B cell (primary cell): ENCODE measurements around the gene CFAP73. TPM values are rescaled to one million over a fixed set of nuclear protein-coding genes. Genes with fewer than 3 reads are reported as not detected.

Experiments
- ATAC-seq: fragments of 200-7000 bp; cut with Tn5 transposase; one replicate; pipeline ENCODE4 v1.10.0; 2021; ENCODE audit warnings: low read depth, mild to moderate bottlenecking, moderate number of reproducible peaks, moderate library complexity
- CTCF ChIA-PET: fragments of 350-600 bp; sonication (Branson Sonifier 250); formaldehyde crosslinking; loops from one replicate; lab custom pipeline; 2021; ENCODE audit warnings: antibody characterized with exemption, inconsistent platforms; lab: Charles Lee
- POLR2A ChIA-PET: fragments of 350-600 bp; sonication (Branson Sonifier 250); formaldehyde crosslinking; loops from one replicate; lab custom pipeline; 2021; ENCODE audit warnings: antibody characterized with exemption; lab: Charles Lee
- DNase-seq: peaks from one replicate; pipeline ENCODE4 v3.0.0; 2013
- H2AFZ ChIP-seq: 2 replicates; pipeline ENCODE4 v1.6.1; 2012; ENCODE audit warnings: mild to moderate bottlenecking, low read depth, low read length; ENCODE audit not compliant: insufficient read depth, poor library complexity, severe bottlenecking
- H3K27ac ChIP-seq, 2 donors: 1 replicate in 1 of 2; 2 replicates in 1 of 2; pipeline ENCODE4 v1.5.1; 2012 to 2013; ENCODE audit warnings: low read length in 2 of 2, mild to moderate bottlenecking in 2 of 2, moderate library complexity in 1 of 2
- H3K27me3 ChIP-seq, 4 experiments: fragments of 200-600 bp in 1 of 4; sonication (generic) in 1 of 4; replicated peaks in 1 of 4; 1 replicate in 2 of 4; 2 replicates in 2 of 4; pipeline versions ENCODE4 v1.6.1 to v1.7.0; 2013 to 2016; ENCODE audit warnings: low read length in 3 of 4, mild to moderate bottlenecking in 2 of 4, mixed read lengths in 1 of 4, moderate library complexity in 1 of 4; ENCODE audit not compliant: insufficient read depth in 4 of 4, control insufficient read depth in 3 of 4; ENCODE audit errors: control extremely low read depth in 1 of 4
- H3K36me3 ChIP-seq, 2 experiments: replicated peaks in 1 of 2; 1 replicate in 1 of 2; 2 replicates in 1 of 2; pipeline versions ENCODE4 v1.6.1 to v1.7.1; 2013; ENCODE audit warnings: low read length in 1 of 2; ENCODE audit not compliant: insufficient read depth in 2 of 2, control insufficient read depth in 1 of 2; ENCODE audit errors: control extremely low read depth in 1 of 2, extremely low read depth in 1 of 2
- H3K4me1 ChIP-seq, 2 donors: fragments of 200-600 bp in 1 of 2; sonication (generic) in 1 of 2; 1 replicate in 1 of 2; 2 replicates in 1 of 2; pipeline versions ENCODE4 v1.5.1 to v1.6.1; 2013 to 2017; ENCODE audit warnings: low read length in 2 of 2; ENCODE audit not compliant: control insufficient read depth in 2 of 2, insufficient read depth in 2 of 2
- H3K4me2 ChIP-seq: replicated peaks from 2 replicates; pipeline ENCODE3; 2012; ENCODE audit warnings: mild to moderate bottlenecking, low read depth, low read length; ENCODE audit not compliant: poor library complexity, severe bottlenecking
- H3K4me3 ChIP-seq, 5 experiments: fragments of 200-600 bp in 1 of 5; sonication (generic) in 1 of 5; 1 replicate in 3 of 5; 2 replicates in 2 of 5; pipeline versions ENCODE4 v1.5.1 to v1.7.0; 2011 to 2016; ENCODE audit warnings: low read length in 4 of 5, mild to moderate bottlenecking in 4 of 5, low read depth in 2 of 5, control low read depth in 1 of 5, moderate library complexity in 1 of 5; ENCODE audit not compliant: insufficient read depth in 1 of 5; ENCODE audit errors: control extremely low read depth in 1 of 5, extremely low read depth in 1 of 5
- H3K79me2 ChIP-seq: fragments of 200-600 bp; sonication (generic); one replicate; pipeline ENCODE4 v1.6.0; 2016; ENCODE audit warnings: low read length; ENCODE audit not compliant: control insufficient read depth, insufficient read depth
- H3K9ac ChIP-seq: fragments of 200-600 bp; sonication (generic); 2 replicates; pipeline ENCODE4 v1.6.1; 2017; ENCODE audit warnings: mild to moderate bottlenecking, low read length, moderate library complexity
- H3K9me3 ChIP-seq, 3 donors: one replicate each; pipeline versions ENCODE4 v1.6.1 to v1.7.1; 2013; ENCODE audit warnings: low read length in 2 of 3; ENCODE audit not compliant: control insufficient read depth in 2 of 3, insufficient read depth in 1 of 3; ENCODE audit errors: control extremely low read depth in 1 of 3
- H4K20me1 ChIP-seq: 2 replicates; pipeline ENCODE4 v1.6.0; 2012; ENCODE audit warnings: mild to moderate bottlenecking, low read length; ENCODE audit not compliant: insufficient read depth, control insufficient read depth, poor library complexity, severe bottlenecking
- H3K27ac Mint-ChIP-seq: one replicate; pipeline ENCODE4 v1.8.0; 2021; ENCODE audit warnings: mixed read lengths
- H3K27me3 Mint-ChIP-seq: one replicate; pipeline ENCODE4 v1.8.0; 2021; ENCODE audit warnings: mixed read lengths
- H3K4me1 Mint-ChIP-seq: one replicate; pipeline ENCODE4 v1.8.0; 2021; ENCODE audit warnings: mixed read lengths
- H3K4me3 Mint-ChIP-seq: one replicate; pipeline ENCODE4 v1.8.0; 2021; ENCODE audit warnings: mixed read lengths
- H3K9me3 Mint-ChIP-seq: one replicate; pipeline ENCODE4 v1.8.0; 2022; ENCODE audit warnings: mixed read lengths; ENCODE audit not compliant: insufficient read depth
- CTCF ChIP-seq: fragments of 200-600 bp; IDR thresholded peaks from one replicate; pipeline ENCODE4 v1.8.0; 2022; ENCODE audit warnings: antibody characterized with exemption, mild to moderate bottlenecking
- EZH2 ChIP-seq: IDR thresholded peaks from 2 replicates; pipeline ENCODE4 v1.6.1; 2012; ENCODE audit warnings: borderline replicate concordance, low read depth, mild to moderate bottlenecking, moderate library complexity, low read length; ENCODE audit not compliant: insufficient read depth, poor library complexity, severe bottlenecking
- WGBS: methylation state at CpG from one replicate; pipeline ENCODE4 v1.1.5; 2013; ENCODE audit warnings: missing lambda C conversion rate; ENCODE audit not compliant: insufficient coverage; 5-methylcytosine and 5-hydroxymethylcytosine counted together
- intact Hi-C: fragments of 100-400 bp; cut with micrococcal nuclease; formaldehyde crosslinking; loops from one replicate; pipeline ENCODE4 v1.10.0; 2022
- polyA plus RNA-seq: library from polyadenylated mRNA; depleted of rRNA; stranded (reverse); fragments of >200 nt; gene quantifications from 2 replicates; pipeline ENCODE4 v1.2.3, GENCODE V29; 2012
- total RNA-seq, 2 donors: library from RNA; stranded (reverse); fragments of 120-200 nt in 1 of 2; gene quantifications; 1 replicate in 1 of 2; 2 replicates in 1 of 2; pipeline versions ENCODE4 v1.2.3 to v1.2.4, GENCODE V29; 2013 to 2022

CFAP73 gene
- total and polyA plus RNA-seq, 2 donors (not counting 1 experiment from before 2014, with no cell fraction given): 0.13 to 5.1 TPM

GRCh38 chr12:113128802-113129663 lies 20.5 kb upstream of the CFAP73 start:
- Histone ChIP-seq H3K27ac (no peak overlapping the region), H3K9me3 (no peaks in the 10 kb centered on the region), H3K4me1 (peaks cover 18 to 20% of the 10 kb centered on the region in 2 donors), H4K20me1 (no peaks in the 10 kb centered on the region), H3K27me3 (no peaks in the 10 kb centered on the region), H3K4me2 (no peak overlapping the region), H2AFZ (no peak overlapping the region), H3K36me3 (no peaks in the 10 kb centered on the region), H3K4me3 (no peak overlapping the region), H3K9ac (no peak overlapping the region), H3K79me2 (no peaks in the 10 kb centered on the region)
- H3K27me3 Mint-ChIP-seq: no peaks in the 10 kb centered on the region
- no peaks in the 10 kb centered on the region for H3K9me3 Mint-ChIP-seq
- ChIA-PET CTCF (interaction anchor here (0.8 to 3.7 kb wide), 3 partner anchors 24 to 54 kb away, joined by 3 to 26 read pairs (median 3); no protein-coding TSS in a partner anchor), POLR2A (no interaction called here)
- peaks cover 32% of the 10 kb centered on the region for H3K4me1 Mint-ChIP-seq
- peak overlapping the region; percentile 42 for H3K27ac Mint-ChIP-seq
- WGBS: 58% methylated on average over 7 of the region's 9 CpGs
- no peak for TF ChIP-seq EZH2
- no peak for TF ChIP-seq CTCF
- peak overlapping the region; percentile 48 for H3K4me3 Mint-ChIP-seq
- peak; percentile 9 for ATAC-seq
- intact Hi-C loops: no loop called here
- DNase-seq: peak; percentile 46
